ENCODE results near the gene UBA7. TPM values are rescaled to one million over a fixed set of nuclear protein-coding genes. Genes with fewer than 3 reads are reported as not detected.

UBA7 gene
- total and polyA plus RNA-seq, 2 experiments from 2014 or later, result 16.9 to 35.7 TPM

GRCh38 chr3:49775538-49775937 is 38.2 kb downstream of the UBA7 start:
- DNase-seq, result no peak
- 16 to 24% methylated on average over 3 of the region's 3 CpGs for WGBS, 2 experiments (ENCODE audit: low coverage in 1 of 2, low lambda C conversion rate in 2 of 2, missing lambda C conversion rate in 2 of 2)
- Histone ChIP-seq H3K9me3 (ENCODE audit: low read depth) (no peaks in the 10 kb centered on the region), H3K4me2 (ENCODE audit: unreplicated experiment) (no peak overlapping the region), H3K79me2 (ENCODE audit: insufficient read depth) (peaks cover 99% of the 10 kb centered on the region), H3K9ac (no peak overlapping the region), H4K20me1 (ENCODE audit: insufficient read depth) (no peaks in the 10 kb centered on the region), H3F3A (ENCODE audit: insufficient read depth) (0 out of 2 replicates have a peak, but pooled peaks cover 13% of the 10 kb centered on the region), H3K4me1 (ENCODE audit: insufficient read depth) (no peaks in the 10 kb centered on the region; the same call in 1 of the 2 replicates), H2AFZ (no peak overlapping the region), H3K27me3 (replicated peaks; ENCODE audit: insufficient read depth) (no peaks in the 10 kb centered on the region), H3K36me3 (ENCODE audit: low read depth) (0 out of 2 replicates have a peak, but pooled peaks cover 6% of the 10 kb centered on the region), H3K9me2 (ENCODE audit: insufficient read depth) (no peaks in the 10 kb centered on the region), H3K4me3 (no peak overlapping the region), H3K27ac (no peak overlapping the region)
- TF ChIP-seq EZH2phosphoT487 (IDR thresholded peaks at IDR 0.05; ENCODE audit: insufficient read depth, low read depth) (no peak), EZH2 (IDR thresholded peaks at IDR 0.05; ENCODE audit: insufficient read depth, poor library complexity, severe bottlenecking) (no peak)
- in situ Hi-C loops (cut with MboI), result no loop called here

- WGBS, 2 experiments (ENCODE audit: low coverage in 1 of 2, low lambda C conversion rate in 2 of 2, missing lambda C conversion rate in 2 of 2), result 88 to 92% methylated on average over 2 of the region's 2 CpGs
- no peaks in the 10 kb centered on the region for H4K20me1 ChIP-seq (ENCODE audit: insufficient read depth)
Observed at GRCh38 chr3:49772703-49773102, 41.0 kb downstream of the UBA7 start.

GRCh38 chr3:49771340-49771938 is 42.3 kb downstream of the UBA7 start:
- Histone ChIP-seq H3K4me3 (no peak overlapping the region), H3K9me3 (ENCODE audit: low read depth) (no peaks in the 10 kb centered on the region), H2AFZ (no peak overlapping the region), H3K9ac (no peak overlapping the region), H4K20me1 (ENCODE audit: insufficient read depth) (no peaks in the 10 kb centered on the region), H3F3A (ENCODE audit: insufficient read depth) (0 out of 2 replicates have a peak, but pooled peaks cover 13% of the 10 kb centered on the region), H3K79me2 (ENCODE audit: insufficient read depth) (peaks cover 99% of the 10 kb centered on the region), H3K4me1 (ENCODE audit: insufficient read depth) (no peaks in the 10 kb centered on the region; the same call in 1 of the 2 replicates), H3K27ac (no peak overlapping the region), H3K36me3 (ENCODE audit: low read depth) (0 out of 2 replicates have a peak, but pooled peaks cover 6% of the 10 kb centered on the region), H3K27me3 (replicated peaks; ENCODE audit: insufficient read depth) (no peaks in the 10 kb centered on the region), H3K9me2 (ENCODE audit: insufficient read depth) (no peaks in the 10 kb centered on the region), H3K4me2 (ENCODE audit: unreplicated experiment) (no peak overlapping the region)
- WGBS, 2 experiments (ENCODE audit: low coverage in 1 of 2, low lambda C conversion rate in 2 of 2, missing lambda C conversion rate in 2 of 2), result 14 to 24% methylated on average over 1 of the region's 1 CpG
- in situ Hi-C loops (cut with MboI), result no loop called here
- TF ChIP-seq EZH2 (IDR thresholded peaks at IDR 0.05; ENCODE audit: insufficient read depth, poor library complexity, severe bottlenecking) (no peak), EZH2phosphoT487 (IDR thresholded peaks at IDR 0.05; ENCODE audit: insufficient read depth, low read depth) (no peak)
- no peak for DNase-seq

More at GRCh38 chr3:49772703-49773102, 41.0 kb downstream of the UBA7 start:
- Histone ChIP-seq H3K4me3 (no peak overlapping the region), H2AFZ (no peak overlapping the region), H3K27me3 (replicated peaks; ENCODE audit: insufficient read depth) (no peaks in the 10 kb centered on the region), H3K27ac (no peak overlapping the region), H3K4me2 (ENCODE audit: unreplicated experiment) (no peak overlapping the region), H3K9ac (no peak overlapping the region), H3K36me3 (ENCODE audit: low read depth) (0 out of 2 replicates have a peak, but pooled peaks cover 6% of the 10 kb centered on the region), H3K9me2 (ENCODE audit: insufficient read depth) (no peaks in the 10 kb centered on the region), H3K9me3 (ENCODE audit: low read depth) (no peaks in the 10 kb centered on the region), H3F3A (ENCODE audit: insufficient read depth) (0 out of 2 replicates have a peak, but pooled peaks cover 13% of the 10 kb centered on the region), H3K79me2 (ENCODE audit: insufficient read depth) (peaks cover 99% of the 10 kb centered on the region), H3K4me1 (ENCODE audit: insufficient read depth) (no peaks in the 10 kb centered on the region; the same call in 1 of the 2 replicates)
- in situ Hi-C loops (cut with MboI), result no loop called here
- DNase-seq, result no peak
- TF ChIP-seq EZH2 (IDR thresholded peaks at IDR 0.05; ENCODE audit: insufficient read depth, poor library complexity, severe bottlenecking) (no peak), EZH2phosphoT487 (IDR thresholded peaks at IDR 0.05; ENCODE audit: insufficient read depth, low read depth) (no peak)

- Histone ChIP-seq H3F3A (ENCODE audit: insufficient read depth) (0 out of 2 replicates have a peak, but pooled peaks cover 9% of the 10 kb centered on the region), H2AFZ (no peak overlapping the region), H3K9me2 (ENCODE audit: insufficient read depth) (no peaks in the 10 kb centered on the region), H3K4me1 (ENCODE audit: insufficient read depth) (no peaks in the 10 kb centered on the region; the same call in 1 of the 2 replicates), H3K9ac (no peak overlapping the region), H4K20me1 (ENCODE audit: insufficient read depth) (no peaks in the 10 kb centered on the region), H3K36me3 (ENCODE audit: low read depth) (no peaks in the 10 kb centered on the region), H3K4me2 (ENCODE audit: unreplicated experiment) (no peak overlapping the region), H3K9me3 (ENCODE audit: low read depth) (no peaks in the 10 kb centered on the region), H3K27ac (no peak overlapping the region), H3K4me3 (no peak overlapping the region), H3K27me3 (replicated peaks; ENCODE audit: insufficient read depth) (no peaks in the 10 kb centered on the region), H3K79me2 (ENCODE audit: insufficient read depth) (peaks cover 99% of the 10 kb centered on the region)
- in situ Hi-C loops (cut with MboI), result no loop called here
- DNase-seq, result no peak
- TF ChIP-seq EZH2phosphoT487 (IDR thresholded peaks at IDR 0.05; ENCODE audit: insufficient read depth, low read depth) (no peak), EZH2 (IDR thresholded peaks at IDR 0.05; ENCODE audit: insufficient read depth, poor library complexity, severe bottlenecking) (no peak)
Observed at GRCh38 chr3:49769926-49770325, 43.8 kb downstream of the UBA7 start.
